Gastroesophageal sphincter (tissue), 4 donors: ENCODE data around the gene ERF. TPM values are rescaled to one million over a fixed set of nuclear protein-coding genes. Genes with fewer than 3 reads are reported as not detected.
A peak's percentile ranks its signal among the peaks of the same experiment; 100 is the strongest.

Source experiments
- ATAC-seq: fragments of 150-250 bp; one replicate; pipeline ENCODE4 v1.9.1; 2016; ENCODE audit warnings: mild to moderate bottlenecking, moderate library complexity
- H3K27ac ChIP-seq, 4 donors: fragments of 200-600 bp; sonication (generic) in 3 of 4; 1 replicate in 3 of 4; 2 replicates in 1 of 4; pipeline ENCODE4 v1.5.1; 2016 to 2019
- H3K27me3 ChIP-seq: fragments of 200-600 bp; sonication (generic); one replicate; pipeline ENCODE4 v1.5.1; 2019
- H3K36me3 ChIP-seq, 2 donors: fragments of 200-600 bp; sonication (generic); one replicate each; pipeline ENCODE4 v1.5.1; 2019; ENCODE audit warnings: control low read depth in 1 of 2
- H3K4me1 ChIP-seq, 3 donors: fragments of 200-600 bp; sonication (generic); 1 replicate in 2 of 3; 2 replicates in 1 of 3; pipeline ENCODE4 v1.5.1; 2016 to 2019; ENCODE audit warnings: control low read depth in 2 of 3
- H3K4me3 ChIP-seq, 2 donors: fragments of 200-600 bp; sonication (generic); one replicate each; pipeline ENCODE4 v1.5.1; 2019; ENCODE audit warnings: mild to moderate bottlenecking in 1 of 2, moderate library complexity in 1 of 2
- H3K9me3 ChIP-seq, 3 donors: fragments of 200-600 bp; sonication (generic); one replicate each; pipeline ENCODE4 v1.5.1; 2017 to 2019; ENCODE audit warnings: control low read depth in 2 of 3
- CTCF ChIP-seq, 4 experiments: fragments of 200-600 bp in 2 of 4; fragments of 450-650 bp in 2 of 4; sonication (generic) in 1 of 4; IDR thresholded peaks; one replicate each; pipeline ENCODE4 v1.5.1; 2017 to 2019; ENCODE audit warnings: antibody characterized with exemption in 4 of 4, mild to moderate bottlenecking in 2 of 4, moderate library complexity in 2 of 4
- EP300 ChIP-seq: sonication (generic); formaldehyde crosslinking; IDR thresholded peaks from one replicate; pipeline ENCODE4 v1.6.1; 2017; ENCODE audit warnings: antibody characterized with exemption, mild to moderate bottlenecking
- POLR2A ChIP-seq, 2 donors: fragments of 450-650 bp; IDR thresholded peaks; one replicate each; pipeline ENCODE4 v1.6.1; 2017; ENCODE audit warnings: antibody characterized with exemption in 2 of 2, mild to moderate bottlenecking in 2 of 2, moderate library complexity in 1 of 2
- POLR2AphosphoS5 ChIP-seq: sonication (generic); formaldehyde crosslinking; IDR thresholded peaks from one replicate; pipeline ENCODE4 v1.6.1; 2017; ENCODE audit warnings: antibody characterized with exemption
- WGBS, 2 donors: methylation state at CpG; one replicate each; pipeline ENCODE4 v1.1.5; 2018; ENCODE audit warnings: low coverage in 1 of 2; 5-methylcytosine and 5-hydroxymethylcytosine counted together
- total RNA-seq, 4 donors: library from RNA; depleted of rRNA; stranded (reverse); fragments of >200 nt; gene quantifications; one replicate each; pipeline ENCODE4 v1.1.0, GENCODE V29; 2016

ERF gene
- total RNA-seq, 4 donors from 2014 or later: 28.4 to 46.4 (median 39.9) TPM

DNA sequence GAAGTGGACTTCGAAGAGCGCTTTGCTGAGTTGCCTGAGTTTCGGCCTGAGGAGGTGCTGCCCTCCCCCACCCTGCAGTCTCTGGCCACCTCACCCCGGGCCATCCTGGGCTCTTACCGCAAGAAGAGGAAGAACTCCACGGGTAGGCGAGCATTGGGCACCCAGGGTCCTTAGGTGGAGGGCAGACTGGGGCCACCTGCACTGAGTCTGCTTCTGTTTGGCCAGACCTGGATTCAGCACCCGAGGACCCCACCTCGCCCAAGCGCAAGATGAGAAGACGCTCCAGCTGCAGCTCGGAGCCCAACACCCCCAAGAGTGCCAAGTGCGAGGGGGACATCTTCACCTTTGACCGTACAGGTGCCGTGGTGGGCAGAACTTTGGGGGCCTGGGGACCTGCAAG is 39.0 kb upstream of the ERF start:
- H3K27ac ChIP-seq: no peak overlapping the region
- peaks cover 0 to 66% of the 10 kb centered on the region in 2 donors for H3K36me3 ChIP-seq
- no peak overlapping the region for H3K4me3 ChIP-seq
- H3K27me3 ChIP-seq: no peaks in the 10 kb centered on the region
- no peak for ATAC-seq
- no peak for TF ChIP-seq POLR2AphosphoS5
- no peak for TF ChIP-seq EP300
- TF ChIP-seq CTCF (IDR thresholded peaks at IDR 0.05): no peak
- TF ChIP-seq POLR2A (IDR thresholded peaks at IDR 0.05): no peak
- no peaks in the 10 kb centered on the region for H3K9me3 ChIP-seq
- peaks cover 0 to 20% (median 0%) of the 10 kb centered on the region in 3 donors for H3K4me1 ChIP-seq
- 50% methylated on average over 4 of the region's 15 CpGs; no CpG with 5 or more reads in 1 of the 2 donors for WGBS, 2 donors

DNA sequence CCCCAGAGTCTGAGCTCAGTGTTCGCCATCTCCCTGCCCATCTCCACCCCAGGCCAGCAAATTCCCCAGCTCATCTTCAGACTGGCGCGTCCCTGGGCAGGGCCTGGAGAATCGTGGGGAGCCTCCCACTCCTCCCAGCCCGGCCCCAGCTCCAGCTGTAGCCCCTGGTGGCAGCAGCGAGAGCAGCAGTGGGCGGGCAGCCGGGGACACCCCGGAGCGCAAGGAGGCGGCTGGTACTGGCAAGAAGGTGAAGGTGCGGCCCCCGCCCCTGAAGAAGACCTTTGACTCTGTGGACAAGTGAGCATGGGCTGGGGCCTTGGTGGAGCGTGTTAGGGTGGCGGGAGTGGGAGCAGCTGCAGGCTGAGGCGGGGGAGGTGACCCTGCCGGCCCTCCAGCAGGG is 38.6 kb upstream of the ERF start:
- WGBS, 2 donors: 67% methylated on average over 3 of the region's 17 CpGs; no CpG with 5 or more reads in 1 of the 2 donors
- H3K4me3 ChIP-seq: no peak overlapping the region
- no peaks in the 10 kb centered on the region for H3K9me3 ChIP-seq
- H3K27me3 ChIP-seq: no peaks in the 10 kb centered on the region
- H3K27ac ChIP-seq: no peak overlapping the region
- H3K36me3 ChIP-seq: peaks cover 0 to 70% of the 10 kb centered on the region in 2 donors
- peaks cover 0 to 20% (median 0%) of the 10 kb centered on the region in 3 donors for H3K4me1 ChIP-seq
- ATAC-seq: no peak
- TF ChIP-seq CTCF (IDR thresholded peaks at IDR 0.05) (peak in 1 of 4 experiments; percentile 5), EP300 (no peak), POLR2A (IDR thresholded peaks at IDR 0.05) (no peak), POLR2AphosphoS5 (no peak)

GRCh38 chr19:42292963-42293362 is 38.0 kb upstream of the ERF start:
- no peak overlapping the region for H3K27ac ChIP-seq
- H3K4me3 ChIP-seq: no peak overlapping the region
- peaks cover 0 to 20% (median 0%) of the 10 kb centered on the region in 3 donors for H3K4me1 ChIP-seq
- TF ChIP-seq EP300: no peak
- no peak for ATAC-seq
- 79 to 82% methylated on average over 3 to 6 of the region's 14 CpGs for WGBS, 2 donors
- H3K36me3 ChIP-seq: peaks cover 0 to 76% of the 10 kb centered on the region in 2 donors
- no peaks in the 10 kb centered on the region for H3K9me3 ChIP-seq
- no peaks in the 10 kb centered on the region for H3K27me3 ChIP-seq

DNA sequence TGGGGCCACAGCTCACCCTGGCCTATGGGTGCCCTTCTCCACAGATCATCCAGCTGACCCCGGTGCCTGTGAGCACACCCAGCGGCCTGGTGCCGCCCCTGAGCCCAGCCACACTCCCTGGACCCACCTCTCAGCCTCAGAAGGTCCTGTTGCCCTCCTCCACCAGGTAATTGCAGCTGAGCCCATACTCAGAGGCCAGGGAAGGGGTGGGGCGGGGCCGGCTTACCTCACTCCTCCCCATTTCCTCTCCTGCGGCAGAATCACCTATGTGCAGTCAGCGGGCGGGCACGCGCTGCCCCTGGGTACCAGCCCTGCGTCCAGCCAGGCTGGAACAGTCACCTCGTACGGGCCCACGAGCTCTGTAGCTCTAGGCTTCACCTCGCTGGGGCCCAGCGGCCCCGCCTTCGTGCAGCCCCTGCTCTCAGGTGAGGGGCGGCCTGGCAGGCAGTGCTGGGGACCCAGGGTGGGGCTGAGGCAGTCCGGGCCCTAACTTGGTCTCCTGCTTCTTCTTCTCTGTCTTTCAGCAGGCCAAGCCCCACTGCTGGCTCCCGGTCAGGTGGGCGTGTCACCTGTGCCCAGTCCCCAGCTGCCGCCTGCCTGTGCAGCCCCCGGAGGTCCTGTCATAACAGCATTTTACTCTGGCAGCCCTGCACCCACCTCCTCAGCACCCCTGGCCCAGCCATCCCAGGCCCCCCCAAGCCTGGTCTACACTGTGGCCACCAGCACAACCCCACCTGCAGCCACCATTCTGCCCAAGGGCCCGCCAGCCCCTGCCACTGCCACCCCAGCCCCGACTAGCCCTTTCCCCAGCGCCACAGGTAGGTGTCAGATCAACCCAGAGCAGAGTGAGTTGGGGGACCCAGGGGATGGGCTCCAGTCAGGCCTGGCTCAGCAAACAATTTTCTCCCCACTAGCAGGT is 37.4 kb upstream of the ERF start:
- H3K9me3 ChIP-seq: no peaks in the 10 kb centered on the region
- no peak overlapping the region for H3K4me3 ChIP-seq
- no peak for ATAC-seq
- peaks cover 0 to 21% (median 0%) of the 10 kb centered on the region in 3 donors for H3K4me1 ChIP-seq
- TF ChIP-seq EP300 (no peak), CTCF (IDR thresholded peaks at IDR 0.05) (no peak), POLR2A (IDR thresholded peaks at IDR 0.05) (no peak), POLR2AphosphoS5 (no peak)
- 81 to 94% methylated on average over 3 to 8 of the region's 27 CpGs for WGBS, 2 donors
- H3K27me3 ChIP-seq: no peaks in the 10 kb centered on the region
- peaks cover 0 to 82% of the 10 kb centered on the region in 2 donors for H3K36me3 ChIP-seq
- H3K27ac ChIP-seq: no peak overlapping the region

DNA sequence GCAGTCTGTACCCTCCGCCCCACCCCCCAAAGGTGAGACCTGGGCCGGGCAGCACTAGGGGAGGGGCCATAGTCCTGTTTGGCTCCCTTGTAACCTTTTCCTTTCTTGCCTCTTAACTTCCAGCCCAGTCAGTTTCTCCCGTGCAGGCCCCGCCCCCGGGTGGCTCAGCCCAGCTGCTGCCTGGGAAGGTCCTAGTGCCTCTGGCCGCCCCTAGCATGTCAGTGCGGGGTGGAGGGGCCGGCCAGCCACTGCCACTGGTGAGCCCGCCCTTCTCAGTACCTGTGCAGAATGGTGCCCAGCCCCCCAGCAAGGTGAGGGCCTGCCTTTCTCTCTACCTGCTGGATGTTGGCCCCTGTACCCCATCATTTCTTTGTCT is 36.5 kb upstream of the ERF start:
- Histone ChIP-seq H3K9me3 (no peaks in the 10 kb centered on the region), H3K36me3 (peaks cover 0 to 89% of the 10 kb centered on the region in 2 donors), H3K4me1 (peaks cover 0 to 30% (median 5%) of the 10 kb centered on the region in 3 donors), H3K27me3 (no peaks in the 10 kb centered on the region), H3K4me3 (no peak overlapping the region), H3K27ac (peak overlapping the region in 1 of 4 donors; percentile 38)
- no peak for ATAC-seq
- WGBS, 2 donors: 27 to 37% methylated on average over 7 to 8 of the region's 9 CpGs
- TF ChIP-seq EP300 (no peak), POLR2AphosphoS5 (no peak), CTCF (IDR thresholded peaks at IDR 0.05) (no peak), POLR2A (IDR thresholded peaks at IDR 0.05) (no peak)
